SK-N-SH treated with all-trans-retinoic acid at 6 μM for 48 hours (cell line): ENCODE measurements around the gene ROCK2.

Source experiments
- ARNTL ChIP-seq: fragments of 450-650 bp; formaldehyde crosslinking; IDR thresholded peaks from 2 replicates; pipeline ENCODE4 v1.5.0; 2020; ENCODE audit warnings: low read depth, mild to moderate bottlenecking, moderate library complexity, borderline replicate concordance
- CSDC2 ChIP-seq: fragments of 250-450 bp; sonication (Bioruptor Pico); IDR thresholded peaks from 2 replicates; pipeline ENCODE4 v1.5.0; 2020; ENCODE audit warnings: mild to moderate bottlenecking, moderate library complexity
- ISL1 ChIP-seq: fragments of 250-450 bp; sonication (Bioruptor Pico); IDR thresholded peaks from 2 replicates; pipeline ENCODE4 v2.1.2; 2022; ENCODE audit warnings: mild to moderate bottlenecking, moderate library complexity
- PATZ1 ChIP-seq: fragments of 250-450 bp; sonication (Bioruptor Pico); IDR thresholded peaks from 2 replicates; pipeline ENCODE4 v1.8.0; 2020; ENCODE audit warnings: mild to moderate bottlenecking, moderate library complexity, borderline replicate concordance
- POU6F1 ChIP-seq: fragments of 250-450 bp; sonication (Bioruptor Pico); IDR thresholded peaks from 2 replicates; pipeline ENCODE4 v1.8.0; 2021; ENCODE audit warnings: low read depth, mild to moderate bottlenecking, moderate library complexity, borderline replicate concordance
- PPARA ChIP-seq: fragments of 250-450 bp; sonication (Bioruptor Pico); IDR thresholded peaks from 2 replicates; pipeline ENCODE4 v1.5.0; 2020; ENCODE audit warnings: mild to moderate bottlenecking, borderline replicate concordance
- RARB ChIP-seq: fragments of 250-450 bp; sonication (Bioruptor Pico); IDR thresholded peaks from 2 replicates; pipeline ENCODE4 v1.8.0; 2021; ENCODE audit warnings: mild to moderate bottlenecking, moderate library complexity
- ZC3H10 ChIP-seq: fragments of 250-450 bp; sonication (Bioruptor Pico); IDR thresholded peaks from 2 replicates; pipeline ENCODE4 v1.5.1; 2021; ENCODE audit warnings: mild to moderate bottlenecking, moderate library complexity
- ZFP3 ChIP-seq: fragments of 250-450 bp; sonication (Bioruptor Pico); IDR thresholded peaks from 2 replicates; pipeline ENCODE4 v1.5.0; 2020; ENCODE audit warnings: mild to moderate bottlenecking, moderate library complexity
- ZNF565 ChIP-seq: fragments of 450-650 bp; formaldehyde crosslinking; conservative IDR thresholded peaks from 2 replicates; pipeline ENCODE4 v1.5.0; 2020; ENCODE audit warnings: low read depth, mild to moderate bottlenecking, moderate library complexity
- ZNF70 ChIP-seq: fragments of 450-650 bp; formaldehyde crosslinking; IDR thresholded peaks from 2 replicates; pipeline ENCODE4 v1.5.0; 2020; ENCODE audit warnings: mild to moderate bottlenecking, moderate library complexity
- TF ChIP-seq, protein P1 (sequence below): fragments of 250-450 bp; sonication (Bioruptor Pico); IDR thresholded peaks from 2 replicates; pipeline ENCODE4 v1.5.0; 2020; ENCODE audit warnings: mild to moderate bottlenecking, moderate library complexity

DNA sequence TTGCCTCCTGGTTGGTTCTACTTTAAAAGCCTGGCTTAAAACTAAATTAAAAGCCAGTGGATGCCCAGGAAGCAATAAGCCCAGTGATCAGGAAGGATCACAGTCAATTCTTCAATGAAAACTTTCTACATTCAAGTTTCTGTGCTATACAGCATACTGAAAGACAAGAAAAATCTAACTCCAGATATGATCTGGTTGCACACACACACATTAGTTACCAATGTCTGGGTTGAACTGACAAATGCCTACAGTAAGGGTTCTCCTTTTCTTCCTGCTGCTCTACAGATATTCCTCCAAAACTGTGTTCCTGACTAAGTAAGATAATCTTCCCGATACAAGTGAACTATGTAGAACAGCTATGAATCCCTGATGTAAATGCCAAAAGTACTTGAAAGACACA lies 81.3 kb downstream of the ROCK2 start:
- TF ChIP-seq ZNF70 (no peak), ZFP3 (CRISPR knock-in tag) (no peak), PATZ1 (CRISPR knock-in tag) (no peak), ZC3H10 (CRISPR knock-in tag) (no peak), ISL1 (no peak), RARB (no peak), POU6F1 (no peak), PPARA (no peak), ZNF565 (CRISPR knock-in tag) (no peak), CSDC2 (CRISPR knock-in tag) (no peak), ARNTL (no peak)
- TF ChIP-seq, protein P1, sequence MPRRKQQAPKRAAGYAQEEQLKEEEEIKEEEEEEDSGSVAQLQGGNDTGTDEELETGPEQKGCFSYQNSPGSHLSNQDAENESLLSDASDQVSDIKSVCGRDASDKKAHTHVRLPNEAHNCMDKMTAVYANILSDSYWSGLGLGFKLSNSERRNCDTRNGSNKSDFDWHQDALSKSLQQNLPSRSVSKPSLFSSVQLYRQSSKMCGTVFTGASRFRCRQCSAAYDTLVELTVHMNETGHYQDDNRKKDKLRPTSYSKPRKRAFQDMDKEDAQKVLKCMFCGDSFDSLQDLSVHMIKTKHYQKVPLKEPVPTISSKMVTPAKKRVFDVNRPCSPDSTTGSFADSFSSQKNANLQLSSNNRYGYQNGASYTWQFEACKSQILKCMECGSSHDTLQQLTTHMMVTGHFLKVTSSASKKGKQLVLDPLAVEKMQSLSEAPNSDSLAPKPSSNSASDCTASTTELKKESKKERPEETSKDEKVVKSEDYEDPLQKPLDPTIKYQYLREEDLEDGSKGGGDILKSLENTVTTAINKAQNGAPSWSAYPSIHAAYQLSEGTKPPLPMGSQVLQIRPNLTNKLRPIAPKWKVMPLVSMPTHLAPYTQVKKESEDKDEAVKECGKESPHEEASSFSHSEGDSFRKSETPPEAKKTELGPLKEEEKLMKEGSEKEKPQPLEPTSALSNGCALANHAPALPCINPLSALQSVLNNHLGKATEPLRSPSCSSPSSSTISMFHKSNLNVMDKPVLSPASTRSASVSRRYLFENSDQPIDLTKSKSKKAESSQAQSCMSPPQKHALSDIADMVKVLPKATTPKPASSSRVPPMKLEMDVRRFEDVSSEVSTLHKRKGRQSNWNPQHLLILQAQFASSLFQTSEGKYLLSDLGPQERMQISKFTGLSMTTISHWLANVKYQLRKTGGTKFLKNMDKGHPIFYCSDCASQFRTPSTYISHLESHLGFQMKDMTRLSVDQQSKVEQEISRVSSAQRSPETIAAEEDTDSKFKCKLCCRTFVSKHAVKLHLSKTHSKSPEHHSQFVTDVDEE (CRISPR knock-in tag), result no peak
